Colon (tissue), 2 donors: Measurements from ENCODE around the gene ATXN7L1.
"Not testable (repeated sequence)": the region's sequence is repeated elsewhere in the genome, so short reads cannot be mapped to it uniquely, and the experiment has no call there.

Source experiments
- FAIRE-seq: peaks from 2 replicates; lab custom pipeline; 2012; peaks lifted over from hg19 to GRCh38; lab: Jason Lieb, UNC
- donor health status: control.
- donor health status: control.

ATXN7L1 gene

DNA sequence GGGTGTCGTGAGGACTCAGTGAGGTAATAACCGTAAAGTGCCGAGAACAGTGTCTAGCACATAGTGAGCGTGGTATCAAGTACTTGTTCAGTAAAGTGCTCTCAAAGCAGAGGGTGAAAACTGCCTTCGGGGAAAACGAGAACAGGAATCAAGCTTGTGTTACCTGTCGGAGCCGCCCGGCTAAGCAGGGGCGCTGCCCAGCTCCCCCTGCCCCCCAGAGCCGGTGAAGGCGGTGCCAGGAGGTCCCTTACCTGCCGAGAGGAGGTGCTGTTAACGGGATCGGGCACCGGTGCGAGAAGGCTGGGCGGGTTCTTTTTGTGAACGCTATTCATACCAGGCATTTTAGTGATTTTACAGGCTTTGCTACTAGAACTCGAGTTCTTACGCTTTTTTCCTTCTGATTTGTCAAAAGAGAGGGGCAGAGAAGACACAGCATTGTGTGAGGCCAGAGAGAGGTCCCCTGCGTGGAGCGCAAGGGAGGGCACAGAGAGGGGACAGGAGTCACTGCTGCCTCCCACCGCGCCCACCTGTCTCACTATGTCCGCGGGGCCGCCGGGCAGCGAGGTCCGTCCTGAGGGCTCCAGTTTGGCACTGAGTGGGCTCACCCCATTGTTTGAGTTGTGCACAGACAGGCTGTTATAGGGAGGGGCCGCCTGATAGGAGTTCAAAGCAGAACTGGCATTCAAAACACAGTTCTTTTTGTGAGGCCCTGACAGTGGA is 262.6 kb downstream of the ATXN7L1 start:
- no peak for FAIRE-seq

DNA sequence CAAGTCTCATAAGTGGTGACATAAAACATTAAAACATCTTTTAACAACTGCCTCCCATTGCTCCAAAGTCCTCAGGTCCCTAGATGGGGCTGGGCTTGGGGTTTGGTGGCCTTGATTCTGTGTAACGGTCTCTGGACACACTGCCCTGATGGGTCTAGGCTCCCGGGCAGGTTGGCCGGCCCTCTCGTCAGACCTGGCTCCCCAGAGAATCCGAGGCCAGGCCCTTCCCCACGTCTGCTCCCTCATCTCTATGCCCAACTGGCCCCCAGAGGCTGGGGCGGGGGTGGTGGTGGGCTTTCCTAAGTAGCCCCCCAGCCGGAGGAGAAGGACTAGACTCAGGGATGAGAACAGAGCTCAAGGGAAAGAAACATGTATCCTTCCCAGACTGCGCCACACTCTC is 263.6 kb downstream of the ATXN7L1 start:
- FAIRE-seq, result no peak

DNA sequence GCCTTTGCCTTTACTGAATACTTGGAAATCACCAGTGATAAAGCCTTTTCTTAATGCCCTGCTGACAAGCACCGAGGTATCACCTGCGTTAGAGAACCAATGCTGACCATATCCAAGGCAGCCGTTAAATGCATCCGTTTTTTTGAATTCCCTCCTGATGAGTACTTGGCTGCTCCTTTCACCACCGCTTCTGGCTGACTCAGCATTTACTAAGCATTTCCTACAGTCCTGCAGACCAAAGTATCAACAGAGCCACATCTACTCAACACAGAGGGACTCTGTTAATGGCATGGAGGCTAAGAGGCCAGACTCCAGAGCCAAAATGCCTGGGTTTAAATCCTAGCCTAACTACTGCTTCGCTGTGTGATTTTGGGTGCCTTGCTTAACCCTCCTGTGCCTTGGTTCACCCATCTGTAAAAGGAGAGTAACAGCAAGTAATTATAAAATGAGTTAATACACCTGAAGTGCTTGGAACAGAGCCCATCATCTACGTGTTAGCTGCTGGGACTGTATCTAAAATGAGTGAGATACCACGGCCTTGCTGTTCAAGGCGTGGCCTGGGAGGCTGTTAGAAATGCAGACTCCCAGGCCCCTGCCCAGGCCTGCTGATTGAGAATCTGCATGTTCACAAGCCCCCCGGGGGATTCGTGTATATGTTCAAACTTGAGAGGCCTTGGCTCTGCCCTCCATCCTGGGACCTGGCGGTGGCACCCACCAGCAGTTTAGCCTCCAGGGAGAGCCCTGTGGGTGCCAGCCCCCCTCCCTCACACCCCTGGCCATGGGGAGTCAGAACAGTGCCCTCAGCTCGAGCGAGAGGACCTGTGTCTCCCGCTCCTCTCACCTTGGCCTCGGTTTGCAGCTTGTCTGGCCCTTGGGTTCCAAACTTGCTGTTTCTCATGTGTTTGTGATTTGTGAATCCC is 264.3 kb downstream of the ATXN7L1 start:
- no peak for FAIRE-seq

DNA sequence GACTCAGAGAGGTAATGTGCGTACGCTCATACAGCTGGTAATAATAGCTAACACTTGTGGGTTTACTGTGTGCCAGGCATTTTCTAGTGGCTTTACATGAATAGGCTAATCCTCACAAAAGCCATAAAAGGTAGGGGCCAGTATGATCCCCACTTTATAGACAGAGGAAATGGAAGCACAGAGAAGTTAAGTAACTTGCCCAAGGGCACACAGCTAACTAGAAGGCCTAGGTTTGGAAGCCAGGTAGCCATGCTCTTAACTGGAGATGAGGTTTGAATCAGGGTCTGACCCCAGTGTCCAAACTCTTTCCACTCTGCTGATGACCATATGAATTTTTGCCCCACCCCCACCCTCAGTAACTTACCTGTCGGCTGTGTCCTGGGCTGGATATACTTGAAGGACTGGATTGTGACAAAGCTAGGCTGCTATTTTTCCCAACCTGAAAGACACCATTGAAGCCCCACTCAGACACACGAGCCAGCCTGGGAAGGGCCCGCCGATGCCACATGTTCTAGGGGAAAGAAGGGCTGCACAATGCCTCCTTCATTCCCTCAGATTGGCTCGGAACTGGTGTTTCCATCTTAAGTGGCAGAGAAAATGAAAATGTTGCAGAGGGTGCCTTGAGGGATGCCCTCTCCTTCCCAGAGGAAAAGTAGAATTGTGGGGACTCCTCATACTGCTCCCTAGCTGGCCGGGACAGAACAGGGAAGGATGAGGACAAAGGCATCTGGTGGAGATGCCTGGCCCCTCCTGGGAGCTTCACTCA is 266.1 kb downstream of the ATXN7L1 start:
- no peak for FAIRE-seq

DNA sequence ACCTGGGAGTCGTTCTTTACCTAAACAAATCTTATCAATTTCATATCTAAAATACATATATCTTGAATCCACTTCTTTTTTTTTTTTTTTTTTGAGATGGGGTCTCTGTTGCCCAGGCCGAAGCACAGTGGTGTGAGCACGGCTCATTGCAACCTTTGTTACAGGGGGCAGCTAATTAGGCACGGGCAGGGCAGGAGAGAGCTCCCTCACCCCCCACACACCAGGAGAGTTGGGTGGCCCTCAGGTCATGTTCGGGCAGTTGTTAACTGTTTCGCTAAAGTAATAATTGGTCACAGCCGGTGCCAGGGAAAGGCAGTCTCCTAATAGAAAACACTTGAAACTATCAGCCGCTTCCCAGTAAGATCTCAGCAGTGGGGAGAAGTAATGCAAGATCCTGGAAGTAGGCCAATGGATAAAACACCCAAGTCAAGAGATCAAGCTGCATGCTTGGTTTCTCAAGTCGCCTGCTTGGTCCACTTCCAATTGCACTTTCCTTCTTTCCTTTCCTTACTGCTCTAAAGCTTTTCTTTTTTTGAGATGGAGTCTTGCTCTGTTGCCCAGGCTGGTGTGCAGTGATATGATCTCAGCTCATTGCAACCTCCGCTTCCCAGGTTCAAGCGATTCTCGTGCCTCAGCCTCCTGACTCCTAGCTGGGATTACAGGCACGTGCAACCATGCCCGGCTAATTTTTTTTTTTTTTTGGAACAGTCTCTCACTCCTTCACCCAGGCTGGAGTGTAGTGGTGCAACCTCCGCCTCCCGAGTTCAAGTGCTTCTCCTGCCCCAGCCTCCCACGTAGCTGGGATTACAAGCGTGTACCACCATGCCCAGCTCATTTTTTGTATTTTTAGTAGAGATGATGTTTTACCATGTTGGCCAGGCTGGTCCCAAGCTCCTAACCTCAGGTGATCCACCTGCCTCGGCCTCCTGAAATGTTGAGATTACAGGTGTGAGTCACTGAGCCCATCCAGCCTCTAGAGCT is 273.8 kb downstream of the ATXN7L1 start:
- FAIRE-seq, result no peak

DNA sequence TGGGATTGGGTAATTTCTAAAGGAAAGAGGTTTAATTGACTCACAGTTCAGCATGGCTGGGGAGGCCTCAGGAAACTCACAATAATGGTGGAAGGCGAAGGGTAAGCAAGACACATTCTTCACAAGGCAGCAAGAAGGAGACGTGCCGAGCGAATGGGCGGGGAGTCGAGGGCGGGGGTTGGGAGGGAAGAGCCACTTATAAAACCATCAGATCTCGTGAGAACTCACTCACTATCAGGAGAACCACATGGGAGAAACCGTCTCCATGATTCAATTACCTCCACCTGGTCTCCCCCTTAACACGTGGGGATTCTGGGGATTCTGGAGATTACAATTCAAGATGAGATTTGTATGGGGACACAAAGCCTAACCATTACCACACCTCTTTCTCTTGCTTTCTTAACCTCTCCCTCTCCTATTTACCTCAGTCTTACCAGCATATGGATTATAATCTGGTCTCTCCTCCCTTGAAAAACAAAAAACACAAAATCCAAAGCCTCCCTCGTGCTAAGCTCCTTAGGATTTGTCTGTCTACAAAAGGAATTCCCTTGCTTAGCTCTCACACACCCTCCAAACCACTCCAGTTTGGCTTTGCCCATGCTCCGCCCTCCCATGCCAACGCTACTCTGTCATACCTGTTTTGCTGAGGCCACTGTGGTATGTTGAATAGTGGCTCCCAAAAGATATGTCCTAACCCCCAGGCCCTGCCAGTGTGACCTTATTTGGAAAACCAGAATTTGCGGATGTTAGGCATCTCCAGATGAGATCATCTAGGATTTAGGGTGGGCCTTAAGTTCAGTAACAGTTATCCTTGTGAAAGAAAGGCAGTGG is 275.5 kb downstream of the ATXN7L1 start:
- FAIRE-seq, result no peak

DNA sequence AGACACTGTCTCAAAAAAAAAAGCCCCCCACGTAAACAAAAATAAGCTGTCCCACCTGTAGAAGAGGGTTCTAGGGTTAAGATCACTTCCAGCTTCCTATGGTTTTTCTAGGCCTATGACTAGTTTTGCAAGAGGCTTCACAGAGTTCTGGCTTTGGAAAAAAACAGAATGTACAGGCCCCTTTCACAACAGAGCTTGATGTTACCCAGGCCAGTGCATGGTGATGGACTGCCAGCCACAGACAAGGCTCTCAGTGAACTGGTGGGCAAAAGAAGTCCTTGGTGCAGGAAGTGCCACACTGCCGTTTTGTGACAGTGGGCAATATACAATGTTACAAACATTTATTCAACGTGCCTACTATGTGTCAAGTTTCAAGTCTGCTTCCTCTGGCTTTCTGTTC is 276.8 kb downstream of the ATXN7L1 start:
- no peak for FAIRE-seq

DNA sequence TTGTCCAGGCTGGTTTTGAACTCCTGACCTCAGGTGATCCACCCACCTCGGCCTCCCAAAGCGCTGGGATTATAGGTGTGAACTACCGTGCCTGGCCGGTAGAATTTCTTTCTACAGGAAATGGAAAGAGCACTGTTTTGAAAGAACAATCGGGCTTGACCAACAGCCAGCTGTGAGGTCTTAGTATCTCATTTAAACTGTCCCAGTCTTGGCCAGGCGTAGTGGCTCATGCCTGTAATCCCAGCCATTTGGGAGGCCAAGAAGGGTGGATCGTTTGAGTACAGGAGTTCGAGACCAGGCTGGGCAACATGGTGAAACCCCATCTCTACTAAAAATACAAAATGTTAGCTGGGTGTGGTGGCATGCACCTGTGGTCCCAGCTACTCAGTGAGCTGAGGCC is 277.3 kb downstream of the ATXN7L1 start:
- FAIRE-seq, result not testable (repeated sequence)

DNA sequence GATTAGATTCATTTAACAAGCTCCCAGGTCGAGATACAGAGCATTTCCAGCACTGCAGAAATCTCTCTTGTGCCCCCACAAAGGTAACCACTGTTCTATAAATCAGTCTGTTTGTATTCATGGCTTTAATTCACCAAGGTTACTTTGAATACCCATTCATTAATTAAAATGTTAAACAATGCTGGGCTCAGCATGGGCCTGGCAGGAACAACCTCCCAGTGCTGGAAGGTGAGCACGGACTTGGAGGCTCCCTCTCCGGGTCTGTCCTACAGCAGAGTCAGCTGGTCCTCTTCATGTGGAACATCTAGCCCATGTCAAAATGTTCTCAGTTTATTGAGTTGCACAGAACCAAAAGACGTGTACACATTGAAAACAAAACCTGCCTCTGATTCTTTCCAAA is 279.5 kb downstream of the ATXN7L1 start:
- no peak for FAIRE-seq

DNA sequence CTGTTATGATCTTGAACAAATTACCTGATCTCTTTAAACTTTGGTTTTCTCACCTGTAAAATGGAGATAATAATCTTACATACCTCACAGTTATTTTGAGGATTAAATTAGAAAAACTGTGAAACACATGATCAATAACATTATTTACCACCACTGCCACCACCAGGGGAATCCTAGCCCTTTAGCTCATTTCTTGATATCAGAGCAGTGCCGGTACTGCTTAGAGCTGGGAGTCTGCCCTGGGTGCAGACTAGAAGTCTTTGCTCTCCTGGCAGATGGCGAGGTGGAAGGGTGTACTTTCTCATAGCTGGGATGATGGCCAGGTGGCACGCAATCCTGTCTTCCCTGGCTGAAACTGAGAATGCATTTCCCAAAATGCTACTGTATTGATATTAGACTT is 282.4 kb downstream of the ATXN7L1 start:
- no peak for FAIRE-seq

DNA sequence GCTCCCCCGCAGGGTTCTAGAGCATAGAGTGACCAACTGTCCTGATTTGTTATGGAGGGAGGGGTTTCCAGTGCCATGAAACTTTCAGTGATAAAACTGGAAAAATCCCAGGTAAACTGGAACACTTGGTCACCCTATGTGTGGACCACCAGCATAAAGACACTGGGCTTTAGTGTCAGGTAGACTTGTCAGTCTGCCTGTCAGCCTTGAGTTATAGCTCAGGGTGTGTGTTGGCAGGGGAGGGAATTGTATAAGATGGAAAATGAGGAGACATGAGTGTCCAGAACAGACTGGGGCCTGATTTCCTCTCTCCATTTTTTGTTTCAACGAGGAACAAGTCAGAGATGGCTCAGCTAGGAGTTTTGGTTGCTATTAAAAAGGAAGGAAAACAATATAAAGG is 284.9 kb downstream of the ATXN7L1 start:
- FAIRE-seq, result no peak

DNA sequence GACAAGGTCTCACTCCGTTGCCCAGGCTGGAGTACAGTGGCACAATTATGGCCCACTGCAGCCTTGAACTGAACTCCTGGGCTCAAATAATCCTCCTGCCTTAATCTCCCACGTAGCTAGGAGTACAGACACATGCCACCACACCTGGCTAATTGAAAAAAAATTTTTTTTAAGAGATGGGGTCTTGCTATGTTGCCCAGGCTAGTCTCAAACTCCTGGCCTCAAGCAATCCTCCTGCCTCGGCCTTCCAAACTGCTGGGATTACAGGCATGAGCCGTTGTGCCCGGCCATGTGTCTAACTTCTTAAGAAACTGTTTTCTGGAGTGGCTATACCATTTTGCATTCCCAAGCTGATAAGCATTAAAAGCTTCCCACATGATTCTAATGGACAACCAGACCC is 285.6 kb downstream of the ATXN7L1 start:
- FAIRE-seq, result no peak

DNA sequence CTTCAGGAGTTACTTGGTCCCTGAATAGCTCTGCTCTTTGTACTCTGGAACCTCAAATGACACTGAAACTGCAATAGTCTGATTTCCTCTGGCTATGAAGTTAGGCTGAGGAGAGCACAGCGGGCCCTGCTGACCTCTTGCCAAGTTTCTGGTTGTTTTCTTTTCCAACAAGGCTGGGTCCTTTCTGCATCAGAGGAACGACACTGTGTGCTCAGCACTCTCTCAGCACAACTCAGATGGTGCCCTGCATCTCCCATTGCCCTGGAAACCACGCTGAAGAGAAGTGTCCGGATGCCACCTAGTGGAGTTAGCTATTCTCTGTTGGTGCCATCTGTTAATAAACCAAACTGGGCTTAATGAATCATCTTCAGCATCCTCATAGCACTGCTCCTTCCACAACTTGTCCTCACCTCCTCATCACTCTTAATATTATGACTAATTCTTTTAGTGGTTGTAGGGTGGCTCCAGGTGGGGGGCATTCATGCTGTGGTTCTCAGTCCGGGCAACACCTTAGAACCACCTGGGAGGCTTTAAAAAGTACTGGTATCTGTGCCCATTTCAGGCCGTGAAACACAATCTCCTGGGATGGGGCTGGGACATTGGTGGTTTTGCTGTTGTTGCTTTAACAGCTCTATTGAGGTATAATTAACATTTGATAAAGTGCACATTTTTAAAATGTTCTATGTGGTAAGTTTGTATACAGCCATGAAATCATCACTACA is 286.9 kb downstream of the ATXN7L1 start:
- FAIRE-seq, result no peak

DNA sequence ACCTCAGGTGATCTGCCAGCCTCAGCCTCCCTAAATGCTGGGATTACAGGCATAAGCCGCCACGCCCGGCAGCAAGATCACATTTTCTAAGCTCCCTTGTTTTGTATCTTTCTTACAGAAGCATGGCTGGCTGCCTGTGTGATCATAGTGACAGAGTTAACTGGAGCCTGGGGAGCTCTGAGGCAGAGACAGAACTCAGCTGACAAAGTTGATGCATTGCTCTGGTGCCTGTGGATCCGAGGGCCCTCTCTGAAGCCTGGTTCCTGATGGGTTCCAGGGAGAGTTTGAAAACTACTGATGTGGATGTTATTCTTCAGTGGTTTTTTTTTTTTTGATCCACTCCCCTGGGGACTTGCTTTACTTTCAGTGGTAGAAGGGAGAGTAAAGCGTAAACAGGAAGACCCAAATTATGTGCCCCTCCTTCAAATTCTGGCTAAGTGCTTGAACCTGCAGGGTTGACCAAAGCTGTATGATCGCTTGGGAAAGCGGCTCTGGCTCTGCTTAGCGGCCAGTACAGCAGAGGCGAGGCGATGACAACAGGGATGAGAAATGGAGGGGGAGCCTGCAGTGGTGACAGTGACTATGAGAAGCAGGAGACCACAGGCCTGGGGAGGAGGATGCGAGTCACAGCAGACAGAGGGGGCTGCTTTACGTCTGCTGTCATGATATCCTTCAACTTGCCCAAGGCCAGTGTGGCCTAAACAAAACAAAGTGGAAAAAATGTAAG is 288.3 kb downstream of the ATXN7L1 start:
- FAIRE-seq, result no peak

DNA sequence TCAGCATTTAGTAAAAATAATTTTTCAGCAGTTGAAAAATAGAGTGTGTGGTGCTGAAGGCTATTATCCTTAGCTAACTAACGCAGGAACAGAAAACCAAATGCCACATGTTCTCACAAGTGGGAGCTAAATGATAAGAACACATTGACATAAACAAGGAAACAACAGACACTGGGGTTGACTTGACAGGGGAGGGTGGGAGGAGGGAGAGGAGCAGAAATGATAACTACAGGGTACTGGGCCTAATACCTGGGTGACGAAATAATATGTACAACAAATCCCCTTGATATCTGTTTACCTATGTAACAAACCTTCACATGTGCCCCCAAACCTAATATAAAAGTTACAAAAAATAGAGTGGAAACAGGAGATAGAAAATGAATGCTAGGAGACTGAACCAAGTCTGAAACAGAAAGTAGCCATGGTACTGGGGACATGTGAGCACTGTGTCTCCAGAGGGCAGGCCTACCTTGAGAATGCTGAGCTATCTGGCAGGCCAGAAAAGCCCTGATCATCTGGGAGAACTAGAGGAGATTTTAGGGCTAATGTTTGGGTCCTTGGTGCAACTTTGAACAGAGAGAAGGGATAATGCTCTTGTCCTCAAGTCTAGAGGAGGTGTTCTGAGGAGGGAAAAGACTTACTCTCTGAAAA is 290.4 kb downstream of the ATXN7L1 start:
- no peak for FAIRE-seq

DNA sequence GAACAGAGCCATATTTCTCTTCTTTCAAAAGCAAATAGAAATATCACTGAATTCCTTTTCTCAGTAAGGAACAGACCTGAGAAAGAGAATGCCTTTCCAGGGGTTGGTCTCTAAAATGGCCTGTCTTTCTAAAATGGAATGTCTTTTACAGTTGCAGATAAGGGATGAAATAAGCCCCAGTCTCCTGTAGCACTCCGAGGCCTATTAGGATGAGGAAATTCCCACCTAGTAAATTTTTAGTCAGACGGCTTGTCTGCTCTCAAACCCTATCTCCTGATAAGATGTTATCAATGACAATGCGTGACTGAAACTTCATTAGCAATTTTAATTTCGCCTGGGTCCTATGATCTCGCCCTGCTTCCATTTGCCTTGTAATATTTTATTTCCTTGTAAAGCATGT is 292.2 kb downstream of the ATXN7L1 start:
- no peak for FAIRE-seq

DNA sequence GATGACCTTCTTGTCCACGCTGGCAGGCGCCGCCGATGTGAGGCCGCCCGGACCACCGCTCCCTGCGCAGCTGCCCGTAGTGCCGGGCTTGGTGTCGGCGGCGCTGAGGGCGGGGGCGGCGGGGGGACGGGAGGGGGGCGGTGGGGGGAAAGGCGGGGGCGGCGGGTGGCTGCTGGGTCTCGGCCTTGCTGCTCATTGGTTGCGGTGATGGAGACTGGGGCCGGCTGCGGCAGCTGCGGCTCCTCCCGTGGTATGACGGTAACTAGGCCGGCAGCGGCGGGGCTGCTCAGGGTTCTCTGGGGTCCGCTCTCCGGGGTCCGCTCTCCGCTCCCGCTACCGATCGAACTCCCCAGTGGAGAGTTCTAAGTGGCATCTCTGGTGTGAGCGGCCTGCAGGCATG is 293.3 kb downstream of the ATXN7L1 start:
- no peak for FAIRE-seq

DNA sequence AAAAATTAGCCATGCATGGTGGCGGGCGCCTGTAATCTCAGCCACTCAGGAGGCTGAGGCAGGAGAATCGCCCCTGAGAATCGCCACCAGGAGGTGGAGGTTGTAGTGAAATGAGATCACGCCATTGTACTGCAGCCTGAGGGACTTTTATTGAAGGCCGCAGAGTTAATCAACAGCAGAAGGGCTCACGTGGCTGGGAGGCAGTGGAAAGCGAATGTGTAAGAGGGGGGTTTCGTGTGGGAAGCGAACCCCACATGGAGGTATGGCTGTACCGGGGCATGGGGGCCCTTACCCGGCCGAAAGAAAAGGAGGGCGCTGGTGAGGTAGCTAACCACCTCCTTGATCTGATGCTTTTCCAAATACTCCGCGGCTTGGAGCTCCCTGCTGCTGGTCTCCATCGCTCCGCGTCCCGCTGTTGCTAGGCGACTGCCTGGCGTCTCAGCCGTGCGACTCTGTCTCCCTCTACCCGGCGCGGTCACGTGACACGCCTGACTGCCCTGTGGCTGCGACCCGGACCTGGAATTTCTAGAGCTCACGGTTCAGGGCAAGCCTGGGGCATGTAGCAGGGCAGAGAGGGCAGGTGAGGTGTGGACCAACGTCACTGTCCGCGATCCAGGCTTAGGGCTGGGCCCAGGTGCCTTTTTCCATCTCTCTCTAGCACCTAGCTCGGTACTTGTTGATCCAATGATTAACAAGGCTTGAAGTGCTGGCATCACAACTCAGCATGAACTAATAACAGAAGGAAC is 295.2 kb downstream of the ATXN7L1 start, which contains the start of gene EFCAB10:
Gene EFCAB10 (minus strand): TSS at position 428 of the 746 bp plus-strand sequence. CDS start 30 bp downstream, at position 398.
- no peak for FAIRE-seq
